HepG2 (cell line): Measurements from ENCODE around the gene PMIS2. TPM values are rescaled to one million over a fixed set of nuclear protein-coding genes. Genes with fewer than 3 reads are reported as not detected.

Experiments used
- FIP1L1 ChIP-seq: fragments of 200-400 bp; formaldehyde crosslinking; IDR thresholded peaks from 2 replicates; pipeline ENCODE4 v1.6.1; 2018; ENCODE audit warnings: low read depth, mild to moderate bottlenecking, low read length, moderate library complexity, borderline replicate concordance; ENCODE audit not compliant: insufficient read depth
- FOXJ3 ChIP-seq: sonication (generic); formaldehyde crosslinking; IDR thresholded peaks from 2 replicates; pipeline ENCODE4 v1.4.0; 2020; ENCODE audit warnings: missing genetic modification reagents, mild to moderate bottlenecking, borderline replicate concordance
- KDM2A ChIP-seq: sonication (generic); formaldehyde crosslinking; IDR thresholded peaks from 2 replicates; pipeline ENCODE4 v1.4.0; 2020; ENCODE audit warnings: low read depth, missing genetic modification reagents, borderline replicate concordance
- SIX1 ChIP-seq: sonication (generic); formaldehyde crosslinking; IDR thresholded peaks from 2 replicates; pipeline ENCODE4 v1.4.0; 2020; ENCODE audit warnings: missing genetic modification reagents, borderline replicate concordance
- SMAD3 ChIP-seq: sonication (generic); formaldehyde crosslinking; IDR thresholded peaks from 2 replicates; pipeline ENCODE4 v1.4.0; 2020; ENCODE audit warnings: missing genetic modification reagents
- ZNF160 ChIP-seq: sonication (generic); formaldehyde crosslinking; IDR thresholded peaks from 2 replicates; pipeline ENCODE4 v1.8.0; 2022; ENCODE audit warnings: mild to moderate bottlenecking, inconsistent platforms, missing genetic modification reagents
- ZNF256 ChIP-seq: sonication (generic); formaldehyde crosslinking; conservative IDR thresholded peaks from 2 replicates; pipeline ENCODE4 v1.4.0; 2020; ENCODE audit warnings: missing genetic modification reagents
- ZNF263 ChIP-seq: sonication (generic); formaldehyde crosslinking; IDR thresholded peaks from 2 replicates; pipeline ENCODE4 v1.4.0; 2020; ENCODE audit warnings: missing genetic modification reagents
- ZNF788 ChIP-seq: sonication (generic); formaldehyde crosslinking; IDR thresholded peaks from 2 replicates; pipeline ENCODE4 v1.5.0; 2020; ENCODE audit warnings: mild to moderate bottlenecking, missing genetic modification reagents, borderline replicate concordance
- polyA plus RNA-seq, 8 experiments: library from polyadenylated mRNA; depleted of rRNA in 3 of 8; stranded (reverse) in 7 of 8; unstranded in 1 of 8; fragments of >200 nt; fragmentation: Illumina TruSeq in 4 of 8; extraction: Trizol in 4 of 8; gene quantifications; 2 replicates each; pipeline versions ENCODE4 v1.2.1 to v1.2.3, GENCODE V29; 2011 to 2016; ENCODE audit warnings: low read depth in 4 of 8, missing spikeins in 1 of 8, mixed read lengths in 1 of 8; ENCODE audit not compliant: insufficient read depth in 1 of 8
- total RNA-seq, 5 experiments: library from RNA; depleted of rRNA; stranded (reverse); fragments of >200 nt; fragmentation: Illumina TruSeq; extraction: Trizol; gene quantifications; 2 replicates each; pipeline ENCODE4 v1.2.3, GENCODE V29; 2016; ENCODE audit warnings: low read depth in 1 of 5
- TF ChIP-seq, protein P1 (sequence below): IDR thresholded peaks from 2 replicates; pipeline ENCODE4 v1.6.1; 2012; ENCODE audit warnings: low read length, improper control_type of control experiment
- TF ChIP-seq, protein P2 (sequence below): fragments of 450-650 bp; IDR thresholded peaks from 2 replicates; pipeline ENCODE4 v1.6.1; 2017; ENCODE audit warnings: mild to moderate bottlenecking
- TF ChIP-seq, protein P3 (sequence below): sonication (generic); formaldehyde crosslinking; IDR thresholded peaks from 2 replicates; pipeline ENCODE4 v1.8.0; 2022; ENCODE audit warnings: missing genetic modification reagents, mild to moderate bottlenecking, borderline replicate concordance
- TF ChIP-seq, protein P4 (sequence below): sonication (generic); formaldehyde crosslinking; IDR thresholded peaks from 2 replicates; pipeline ENCODE4 v1.8.1; 2023; ENCODE audit warnings: mild to moderate bottlenecking, missing genetic modification reagents
- TF ChIP-seq, protein P5 (sequence below): sonication (generic); formaldehyde crosslinking; IDR thresholded peaks from 2 replicates; pipeline ENCODE4 v1.4.0; 2020; ENCODE audit warnings: mild to moderate bottlenecking, missing genetic modification reagents
- TF ChIP-seq, protein P6 (sequence below): sonication (generic); formaldehyde crosslinking; IDR thresholded peaks from 2 replicates; pipeline ENCODE4 v1.5.1; 2020; ENCODE audit warnings: mild to moderate bottlenecking, missing genetic modification reagents, moderate library complexity

Gene PMIS2
- total and polyA plus RNA-seq, 2 of the 13 experiments (the other 11 are each of a cell fraction or from before 2014, with no cell fraction given) = not detected

DNA sequence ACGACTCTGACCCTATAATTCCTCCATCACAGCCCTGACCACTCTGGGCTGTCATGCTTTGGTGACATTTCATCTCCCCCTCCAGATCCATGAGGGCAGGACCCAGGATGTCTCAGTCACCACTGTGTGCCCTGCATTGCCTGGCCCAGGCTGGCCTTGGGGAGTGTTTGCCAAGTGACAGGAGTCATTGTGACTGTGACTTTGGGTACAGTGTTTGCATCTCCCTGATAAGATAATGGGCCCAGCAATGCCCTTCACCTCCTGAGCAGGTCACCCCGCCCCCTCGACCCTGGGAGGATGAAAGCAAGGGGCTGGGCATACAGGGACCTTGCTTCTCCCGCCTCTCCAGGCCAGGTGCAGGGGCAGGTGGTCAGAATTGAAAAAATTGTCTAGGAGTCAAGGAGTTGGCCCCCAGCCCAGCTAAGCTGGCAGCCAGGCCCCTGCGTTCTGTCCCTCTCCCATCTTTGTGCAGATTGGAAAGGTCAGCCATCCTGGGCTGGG, 16.6 kb upstream of the PMIS2 start (continued):
- TF ChIP-seq, protein P1, sequence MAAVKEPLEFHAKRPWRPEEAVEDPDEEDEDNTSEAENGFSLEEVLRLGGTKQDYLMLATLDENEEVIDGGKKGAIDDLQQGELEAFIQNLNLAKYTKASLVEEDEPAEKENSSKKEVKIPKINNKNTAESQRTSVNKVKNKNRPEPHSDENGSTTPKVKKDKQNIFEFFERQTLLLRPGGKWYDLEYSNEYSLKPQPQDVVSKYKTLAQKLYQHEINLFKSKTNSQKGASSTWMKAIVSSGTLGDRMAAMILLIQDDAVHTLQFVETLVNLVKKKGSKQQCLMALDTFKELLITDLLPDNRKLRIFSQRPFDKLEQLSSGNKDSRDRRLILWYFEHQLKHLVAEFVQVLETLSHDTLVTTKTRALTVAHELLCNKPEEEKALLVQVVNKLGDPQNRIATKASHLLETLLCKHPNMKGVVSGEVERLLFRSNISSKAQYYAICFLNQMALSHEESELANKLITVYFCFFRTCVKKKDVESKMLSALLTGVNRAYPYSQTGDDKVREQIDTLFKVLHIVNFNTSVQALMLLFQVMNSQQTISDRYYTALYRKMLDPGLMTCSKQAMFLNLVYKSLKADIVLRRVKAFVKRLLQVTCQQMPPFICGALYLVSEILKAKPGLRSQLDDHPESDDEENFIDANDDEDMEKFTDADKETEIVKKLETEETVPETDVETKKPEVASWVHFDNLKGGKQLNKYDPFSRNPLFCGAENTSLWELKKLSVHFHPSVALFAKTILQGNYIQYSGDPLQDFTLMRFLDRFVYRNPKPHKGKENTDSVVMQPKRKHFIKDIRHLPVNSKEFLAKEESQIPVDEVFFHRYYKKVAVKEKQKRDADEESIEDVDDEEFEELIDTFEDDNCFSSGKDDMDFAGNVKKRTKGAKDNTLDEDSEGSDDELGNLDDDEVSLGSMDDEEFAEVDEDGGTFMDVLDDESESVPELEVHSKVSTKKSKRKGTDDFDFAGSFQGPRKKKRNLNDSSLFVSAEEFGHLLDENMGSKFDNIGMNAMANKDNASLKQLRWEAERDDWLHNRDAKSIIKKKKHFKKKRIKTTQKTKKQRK = no peak
- TF ChIP-seq, protein P2, sequence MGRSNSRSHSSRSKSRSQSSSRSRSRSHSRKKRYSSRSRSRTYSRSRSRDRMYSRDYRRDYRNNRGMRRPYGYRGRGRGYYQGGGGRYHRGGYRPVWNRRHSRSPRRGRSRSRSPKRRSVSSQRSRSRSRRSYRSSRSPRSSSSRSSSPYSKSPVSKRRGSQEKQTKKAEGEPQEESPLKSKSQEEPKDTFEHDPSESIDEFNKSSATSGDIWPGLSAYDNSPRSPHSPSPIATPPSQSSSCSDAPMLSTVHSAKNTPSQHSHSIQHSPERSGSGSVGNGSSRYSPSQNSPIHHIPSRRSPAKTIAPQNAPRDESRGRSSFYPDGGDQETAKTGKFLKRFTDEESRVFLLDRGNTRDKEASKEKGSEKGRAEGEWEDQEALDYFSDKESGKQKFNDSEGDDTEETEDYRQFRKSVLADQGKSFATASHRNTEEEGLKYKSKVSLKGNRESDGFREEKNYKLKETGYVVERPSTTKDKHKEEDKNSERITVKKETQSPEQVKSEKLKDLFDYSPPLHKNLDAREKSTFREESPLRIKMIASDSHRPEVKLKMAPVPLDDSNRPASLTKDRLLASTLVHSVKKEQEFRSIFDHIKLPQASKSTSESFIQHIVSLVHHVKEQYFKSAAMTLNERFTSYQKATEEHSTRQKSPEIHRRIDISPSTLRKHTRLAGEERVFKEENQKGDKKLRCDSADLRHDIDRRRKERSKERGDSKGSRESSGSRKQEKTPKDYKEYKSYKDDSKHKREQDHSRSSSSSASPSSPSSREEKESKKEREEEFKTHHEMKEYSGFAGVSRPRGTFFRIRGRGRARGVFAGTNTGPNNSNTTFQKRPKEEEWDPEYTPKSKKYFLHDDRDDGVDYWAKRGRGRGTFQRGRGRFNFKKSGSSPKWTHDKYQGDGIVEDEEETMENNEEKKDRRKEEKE = no peak
- TF ChIP-seq ZNF263 (CRISPR knock-in tag) = no peak
- TF ChIP-seq, protein P3, sequence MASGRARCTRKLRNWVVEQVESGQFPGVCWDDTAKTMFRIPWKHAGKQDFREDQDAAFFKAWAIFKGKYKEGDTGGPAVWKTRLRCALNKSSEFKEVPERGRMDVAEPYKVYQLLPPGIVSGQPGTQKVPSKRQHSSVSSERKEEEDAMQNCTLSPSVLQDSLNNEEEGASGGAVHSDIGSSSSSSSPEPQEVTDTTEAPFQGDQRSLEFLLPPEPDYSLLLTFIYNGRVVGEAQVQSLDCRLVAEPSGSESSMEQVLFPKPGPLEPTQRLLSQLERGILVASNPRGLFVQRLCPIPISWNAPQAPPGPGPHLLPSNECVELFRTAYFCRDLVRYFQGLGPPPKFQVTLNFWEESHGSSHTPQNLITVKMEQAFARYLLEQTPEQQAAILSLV (CRISPR knock-in tag) = no peak
- no peak for TF ChIP-seq ZNF256 (CRISPR knock-in tag)
- TF ChIP-seq SIX1 (CRISPR knock-in tag) = peak; percentile 44; the same call in 1 of the 2 replicates
- TF ChIP-seq KDM2A = no peak
- peak; percentile 36; the same call in 1 of the 2 replicates for TF ChIP-seq FOXJ3 (CRISPR knock-in tag)
- no peak for TF ChIP-seq FIP1L1
- TF ChIP-seq, protein P4, sequence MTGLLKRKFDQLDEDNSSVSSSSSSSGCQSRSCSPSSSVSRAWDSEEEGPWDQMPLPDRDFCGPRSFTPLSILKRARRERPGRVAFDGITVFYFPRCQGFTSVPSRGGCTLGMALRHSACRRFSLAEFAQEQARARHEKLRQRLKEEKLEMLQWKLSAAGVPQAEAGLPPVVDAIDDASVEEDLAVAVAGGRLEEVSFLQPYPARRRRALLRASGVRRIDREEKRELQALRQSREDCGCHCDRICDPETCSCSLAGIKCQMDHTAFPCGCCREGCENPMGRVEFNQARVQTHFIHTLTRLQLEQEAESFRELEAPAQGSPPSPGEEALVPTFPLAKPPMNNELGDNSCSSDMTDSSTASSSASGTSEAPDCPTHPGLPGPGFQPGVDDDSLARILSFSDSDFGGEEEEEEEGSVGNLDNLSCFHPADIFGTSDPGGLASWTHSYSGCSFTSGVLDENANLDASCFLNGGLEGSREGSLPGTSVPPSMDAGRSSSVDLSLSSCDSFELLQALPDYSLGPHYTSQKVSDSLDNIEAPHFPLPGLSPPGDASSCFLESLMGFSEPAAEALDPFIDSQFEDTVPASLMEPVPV (CRISPR knock-in tag) = no peak
- TF ChIP-seq, protein P5, sequence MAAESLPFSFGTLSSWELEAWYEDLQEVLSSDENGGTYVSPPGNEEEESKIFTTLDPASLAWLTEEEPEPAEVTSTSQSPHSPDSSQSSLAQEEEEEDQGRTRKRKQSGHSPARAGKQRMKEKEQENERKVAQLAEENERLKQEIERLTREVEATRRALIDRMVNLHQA (CRISPR knock-in tag) = no peak
- no peak for TF ChIP-seq ZNF160 (CRISPR knock-in tag)
- peak; percentile 72; the same call in 1 of the 2 replicates for TF ChIP-seq ZNF788 (CRISPR knock-in tag)
- TF ChIP-seq, protein P6, sequence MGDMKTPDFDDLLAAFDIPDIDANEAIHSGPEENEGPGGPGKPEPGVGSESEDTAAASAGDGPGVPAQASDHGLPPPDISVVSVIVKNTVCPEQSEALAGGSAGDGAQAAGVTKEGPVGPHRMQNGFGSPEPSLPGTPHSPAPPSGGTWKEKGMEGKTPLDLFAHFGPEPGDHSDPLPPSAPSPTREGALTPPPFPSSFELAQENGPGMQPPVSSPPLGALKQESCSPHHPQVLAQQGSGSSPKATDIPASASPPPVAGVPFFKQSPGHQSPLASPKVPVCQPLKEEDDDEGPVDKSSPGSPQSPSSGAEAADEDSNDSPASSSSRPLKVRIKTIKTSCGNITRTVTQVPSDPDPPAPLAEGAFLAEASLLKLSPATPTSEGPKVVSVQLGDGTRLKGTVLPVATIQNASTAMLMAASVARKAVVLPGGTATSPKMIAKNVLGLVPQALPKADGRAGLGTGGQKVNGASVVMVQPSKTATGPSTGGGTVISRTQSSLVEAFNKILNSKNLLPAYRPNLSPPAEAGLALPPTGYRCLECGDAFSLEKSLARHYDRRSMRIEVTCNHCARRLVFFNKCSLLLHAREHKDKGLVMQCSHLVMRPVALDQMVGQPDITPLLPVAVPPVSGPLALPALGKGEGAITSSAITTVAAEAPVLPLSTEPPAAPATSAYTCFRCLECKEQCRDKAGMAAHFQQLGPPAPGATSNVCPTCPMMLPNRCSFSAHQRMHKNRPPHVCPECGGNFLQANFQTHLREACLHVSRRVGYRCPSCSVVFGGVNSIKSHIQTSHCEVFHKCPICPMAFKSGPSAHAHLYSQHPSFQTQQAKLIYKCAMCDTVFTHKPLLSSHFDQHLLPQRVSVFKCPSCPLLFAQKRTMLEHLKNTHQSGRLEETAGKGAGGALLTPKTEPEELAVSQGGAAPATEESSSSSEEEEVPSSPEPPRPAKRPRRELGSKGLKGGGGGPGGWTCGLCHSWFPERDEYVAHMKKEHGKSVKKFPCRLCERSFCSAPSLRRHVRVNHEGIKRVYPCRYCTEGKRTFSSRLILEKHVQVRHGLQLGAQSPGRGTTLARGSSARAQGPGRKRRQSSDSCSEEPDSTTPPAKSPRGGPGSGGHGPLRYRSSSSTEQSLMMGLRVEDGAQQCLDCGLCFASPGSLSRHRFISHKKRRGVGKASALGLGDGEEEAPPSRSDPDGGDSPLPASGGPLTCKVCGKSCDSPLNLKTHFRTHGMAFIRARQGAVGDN = peak; percentile 74
- no peak for TF ChIP-seq SMAD3 (CRISPR knock-in tag)
